Measurements from ENCODE around the gene ZPR1. TPM values are rescaled to one million over a fixed set of nuclear protein-coding genes. Genes with fewer than 3 reads are reported as not detected.

Gene ZPR1
- total RNA-seq, 1 experiment from 2014 or later = 89.5 TPM

DNA sequence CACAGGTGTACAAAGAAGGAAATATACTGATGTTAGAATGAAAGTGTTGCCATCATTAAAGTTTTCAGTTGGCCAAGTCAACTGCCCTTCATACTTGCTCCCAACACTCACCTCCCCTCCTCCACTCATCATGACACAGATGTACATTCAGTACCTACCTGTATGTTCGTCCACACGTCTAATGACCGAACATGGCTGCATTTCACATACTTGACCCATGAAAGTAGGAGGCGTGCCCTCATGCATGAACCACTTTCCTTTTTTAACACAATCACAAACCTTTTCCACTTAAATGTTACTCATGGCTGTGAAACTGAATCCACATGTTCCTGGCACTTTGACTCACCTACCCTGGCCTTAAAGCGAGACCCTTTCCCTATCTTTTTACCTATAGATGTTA is 11.8 kb downstream of the ZPR1 start:
- Histone ChIP-seq H3K27ac (ENCODE audit: low read length) (no peak overlapping the region), H3K36me3 (ENCODE audit: low read depth, low read length) (peaks cover 45% of the 10 kb centered on the region), H2AFZ (ENCODE audit: low read length) (no peak overlapping the region), H3K79me2 (ENCODE audit: low read length) (peaks cover 18% of the 10 kb centered on the region), H3K27me3 (ENCODE audit: low read length) (no peaks in the 10 kb centered on the region), H3K9me3 (ENCODE audit: low read length) (no peaks in the 10 kb centered on the region), H3K9ac (ENCODE audit: low read length) (no peak overlapping the region), H3K9me2 (replicated peaks; ENCODE audit: low read length) (no peaks in the 10 kb centered on the region), H3K4me2 (ENCODE audit: low read length) (no peak overlapping the region), H3F3A (ENCODE audit: low read length, unreplicated experiment) (peaks cover 6% of the 10 kb centered on the region), H3K4me3 (ENCODE audit: low read length) (no peak overlapping the region), H4K20me1 (ENCODE audit: low read length) (no peaks in the 10 kb centered on the region), H3K4me1 (ENCODE audit: insufficient read depth, low read length) (peaks cover 22% of the 10 kb centered on the region)
- intact Hi-C loops (cut with micrococcal nuclease) = no loop called here
- DNase-seq = no peak
- TF ChIP-seq EZH2phosphoT487 (IDR thresholded peaks at IDR 0.05; ENCODE audit: borderline replicate concordance, low read length) = no peak
- TF ChIP-seq, protein P1, sequence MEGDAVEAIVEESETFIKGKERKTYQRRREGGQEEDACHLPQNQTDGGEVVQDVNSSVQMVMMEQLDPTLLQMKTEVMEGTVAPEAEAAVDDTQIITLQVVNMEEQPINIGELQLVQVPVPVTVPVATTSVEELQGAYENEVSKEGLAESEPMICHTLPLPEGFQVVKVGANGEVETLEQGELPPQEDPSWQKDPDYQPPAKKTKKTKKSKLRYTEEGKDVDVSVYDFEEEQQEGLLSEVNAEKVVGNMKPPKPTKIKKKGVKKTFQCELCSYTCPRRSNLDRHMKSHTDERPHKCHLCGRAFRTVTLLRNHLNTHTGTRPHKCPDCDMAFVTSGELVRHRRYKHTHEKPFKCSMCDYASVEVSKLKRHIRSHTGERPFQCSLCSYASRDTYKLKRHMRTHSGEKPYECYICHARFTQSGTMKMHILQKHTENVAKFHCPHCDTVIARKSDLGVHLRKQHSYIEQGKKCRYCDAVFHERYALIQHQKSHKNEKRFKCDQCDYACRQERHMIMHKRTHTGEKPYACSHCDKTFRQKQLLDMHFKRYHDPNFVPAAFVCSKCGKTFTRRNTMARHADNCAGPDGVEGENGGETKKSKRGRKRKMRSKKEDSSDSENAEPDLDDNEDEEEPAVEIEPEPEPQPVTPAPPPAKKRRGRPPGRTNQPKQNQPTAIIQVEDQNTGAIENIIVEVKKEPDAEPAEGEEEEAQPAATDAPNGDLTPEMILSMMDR (conservative IDR thresholded peaks at IDR 0.05; ENCODE audit: low read depth, low read length) = no peak
- TF ChIP-seq EZH2 (IDR thresholded peaks at IDR 0.05; ENCODE audit: low read length, unreplicated experiment) = no peak
- ChIA-PET CTCF (no interaction called here), POLR2A (ENCODE audit: unreplicated experiment) (no interaction called here)
- BruUV-seq (replicated peaks) = no TSS peak
- ATAC-seq = no peak

DNA sequence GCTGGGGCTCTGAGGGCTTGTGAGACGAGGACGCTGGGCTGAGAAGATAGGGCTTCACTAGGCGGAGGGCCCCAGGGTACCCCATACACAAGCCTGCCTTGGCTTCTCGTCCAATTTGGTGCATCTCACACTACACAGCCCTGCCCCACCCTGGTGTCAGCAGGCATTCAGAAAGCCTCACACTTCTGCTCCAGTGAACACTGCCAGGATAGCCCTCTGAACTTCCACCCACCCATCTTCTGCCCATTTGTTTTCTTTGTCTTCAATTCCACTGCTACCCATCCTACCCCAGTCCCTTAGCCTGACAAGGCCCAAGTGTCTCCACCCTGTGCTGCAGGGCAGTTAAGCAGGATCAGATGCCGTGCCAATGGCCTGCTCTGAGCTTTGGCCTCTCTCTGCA is 13.2 kb downstream of the ZPR1 start:
- no peak overlapping the region for H3K9ac ChIP-seq (ENCODE audit: low read length)
- H3K9me2 ChIP-seq (replicated peaks; ENCODE audit: low read length) = no peaks in the 10 kb centered on the region
- no peak overlapping the region for H3K4me3 ChIP-seq (ENCODE audit: low read length)
- TF ChIP-seq EZH2phosphoT487 (IDR thresholded peaks at IDR 0.05; ENCODE audit: borderline replicate concordance, low read length) (no peak), EZH2 (IDR thresholded peaks at IDR 0.05; ENCODE audit: low read length, unreplicated experiment) (no peak)
- TF ChIP-seq, protein P1 (conservative IDR thresholded peaks at IDR 0.05; ENCODE audit: low read depth, low read length) = no peak
- H3K27ac ChIP-seq (ENCODE audit: low read length) = no peak overlapping the region
- no TSS peak for BruUV-seq (replicated peaks)
- H3K79me2 ChIP-seq (ENCODE audit: low read length) = peaks cover 22% of the 10 kb centered on the region
- H4K20me1 ChIP-seq (ENCODE audit: low read length) = no peaks in the 10 kb centered on the region
- ATAC-seq (no peak), DNase-seq (no peak)
- no peaks in the 10 kb centered on the region for H3K27me3 ChIP-seq (ENCODE audit: low read length)
- H3K36me3 ChIP-seq (ENCODE audit: low read depth, low read length) = peaks cover 37% of the 10 kb centered on the region
- H2AFZ ChIP-seq (ENCODE audit: low read length) = no peak overlapping the region
- no peak overlapping the region for H3K4me2 ChIP-seq (ENCODE audit: low read length)
- ChIA-PET CTCF (no interaction called here), POLR2A (ENCODE audit: unreplicated experiment) (interaction anchor here (0.6 kb wide), 1 partner anchor 44 kb away, joined by 3 read pairs; no protein-coding TSS in a partner anchor)
- H3F3A ChIP-seq (ENCODE audit: low read length, unreplicated experiment) = peaks cover 6% of the 10 kb centered on the region
- no peaks in the 10 kb centered on the region for H3K9me3 ChIP-seq (ENCODE audit: low read length)
- H3K4me1 ChIP-seq (ENCODE audit: insufficient read depth, low read length) = peaks cover 23% of the 10 kb centered on the region
- intact Hi-C loops (cut with micrococcal nuclease) = loop anchor here (5.0 kb wide), 3 partner anchors 63 to 333 kb away; partner anchors contain the start of gene APOA1

Data from PC-3 (cell line).